GM10266 (cell line): Measurements from ENCODE around the gene LRRC46.

Source experiments
- DNase-seq: peaks from one replicate; pipeline ENCODE4 v3.0.0; 2012; ENCODE audit errors: extremely low spot score
- TF ChIP-seq, protein P1 (sequence below): IDR thresholded peaks from 2 replicates; pipeline ENCODE4 v1.5.1; 2012; ENCODE audit warnings: mild to moderate bottlenecking, low read depth; ENCODE audit not compliant: control insufficient read depth, insufficient read depth; ENCODE audit errors: missing control alignments

Gene LRRC46

DNA sequence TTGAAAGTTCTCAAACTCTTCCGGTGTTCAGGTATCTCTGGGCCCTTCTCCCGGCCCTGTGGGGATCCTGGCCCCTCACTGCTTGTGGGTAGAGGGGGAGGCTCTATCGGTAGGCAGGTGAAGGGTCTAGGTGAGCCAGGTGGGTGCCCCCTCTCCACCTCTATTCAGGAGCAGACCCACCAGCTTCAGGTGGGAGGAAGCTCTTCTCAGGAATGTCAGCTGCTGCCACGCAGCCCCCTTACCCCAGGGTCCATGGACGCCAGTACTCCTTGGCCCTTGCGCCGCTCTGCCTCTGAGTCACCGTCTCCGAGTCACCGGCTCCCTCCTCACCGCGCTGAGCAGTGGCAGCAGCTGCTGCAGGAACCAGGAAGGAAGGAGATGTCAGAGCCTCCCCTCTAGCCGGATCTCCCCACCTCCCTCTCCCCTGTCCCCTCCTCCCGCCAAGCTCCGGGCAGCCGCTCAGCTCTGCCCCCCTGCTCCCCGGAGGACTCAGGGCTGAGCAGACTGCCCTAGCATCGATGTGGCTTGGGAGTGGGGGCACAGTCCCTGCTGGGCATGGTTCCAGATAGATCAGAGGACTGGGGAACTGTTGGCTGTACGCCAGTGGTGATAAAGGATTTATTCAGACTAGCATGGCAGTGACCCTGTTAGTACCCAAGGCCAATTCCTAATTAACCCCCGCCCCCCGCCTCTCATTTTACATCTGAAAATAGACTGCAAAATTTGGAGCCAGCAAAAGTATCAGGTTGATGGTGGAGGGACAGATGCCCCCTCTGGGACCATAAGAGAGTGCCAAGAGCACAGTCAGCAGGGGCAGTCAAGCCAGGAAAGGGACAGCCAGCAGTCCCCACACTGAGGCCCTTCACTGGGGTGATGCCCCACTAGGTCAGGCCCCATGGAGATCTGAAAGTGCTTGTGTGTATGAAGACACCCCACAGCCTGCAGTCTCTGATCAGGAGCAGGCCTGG lies 9.8 kb upstream of the LRRC46 start, which contains the start of gene OSBPL7:
Gene OSBPL7 (minus strand): TSS at position 371 of the 968 bp plus-strand sequence. CDS start 1,516 bp downstream, outside the sequence.
- TF ChIP-seq, protein P1, sequence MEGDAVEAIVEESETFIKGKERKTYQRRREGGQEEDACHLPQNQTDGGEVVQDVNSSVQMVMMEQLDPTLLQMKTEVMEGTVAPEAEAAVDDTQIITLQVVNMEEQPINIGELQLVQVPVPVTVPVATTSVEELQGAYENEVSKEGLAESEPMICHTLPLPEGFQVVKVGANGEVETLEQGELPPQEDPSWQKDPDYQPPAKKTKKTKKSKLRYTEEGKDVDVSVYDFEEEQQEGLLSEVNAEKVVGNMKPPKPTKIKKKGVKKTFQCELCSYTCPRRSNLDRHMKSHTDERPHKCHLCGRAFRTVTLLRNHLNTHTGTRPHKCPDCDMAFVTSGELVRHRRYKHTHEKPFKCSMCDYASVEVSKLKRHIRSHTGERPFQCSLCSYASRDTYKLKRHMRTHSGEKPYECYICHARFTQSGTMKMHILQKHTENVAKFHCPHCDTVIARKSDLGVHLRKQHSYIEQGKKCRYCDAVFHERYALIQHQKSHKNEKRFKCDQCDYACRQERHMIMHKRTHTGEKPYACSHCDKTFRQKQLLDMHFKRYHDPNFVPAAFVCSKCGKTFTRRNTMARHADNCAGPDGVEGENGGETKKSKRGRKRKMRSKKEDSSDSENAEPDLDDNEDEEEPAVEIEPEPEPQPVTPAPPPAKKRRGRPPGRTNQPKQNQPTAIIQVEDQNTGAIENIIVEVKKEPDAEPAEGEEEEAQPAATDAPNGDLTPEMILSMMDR: peak; percentile 83
- DNase-seq: peak; percentile 88

DNA sequence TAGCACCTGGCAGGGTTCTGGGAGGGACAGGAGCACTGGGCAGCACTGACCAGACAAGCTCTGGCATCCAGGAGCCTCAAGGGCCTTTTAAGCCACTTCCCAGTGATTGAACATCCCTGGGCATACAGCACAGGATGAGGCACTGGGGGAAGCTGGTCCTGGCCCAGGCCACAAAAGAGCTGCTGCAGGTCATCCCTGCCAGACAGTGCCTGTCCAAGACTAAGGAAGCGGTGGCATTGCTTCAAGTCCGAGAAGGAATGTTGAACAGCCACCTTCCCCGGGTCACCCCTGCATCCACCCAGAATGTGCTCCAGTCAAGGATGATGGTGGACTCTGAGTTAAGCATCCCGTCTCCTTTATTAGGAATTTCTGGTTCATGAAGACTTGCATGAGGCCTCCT lies 8.7 kb upstream of the LRRC46 start:
- no peak for DNase-seq
- TF ChIP-seq, protein P1: no peak

DNA sequence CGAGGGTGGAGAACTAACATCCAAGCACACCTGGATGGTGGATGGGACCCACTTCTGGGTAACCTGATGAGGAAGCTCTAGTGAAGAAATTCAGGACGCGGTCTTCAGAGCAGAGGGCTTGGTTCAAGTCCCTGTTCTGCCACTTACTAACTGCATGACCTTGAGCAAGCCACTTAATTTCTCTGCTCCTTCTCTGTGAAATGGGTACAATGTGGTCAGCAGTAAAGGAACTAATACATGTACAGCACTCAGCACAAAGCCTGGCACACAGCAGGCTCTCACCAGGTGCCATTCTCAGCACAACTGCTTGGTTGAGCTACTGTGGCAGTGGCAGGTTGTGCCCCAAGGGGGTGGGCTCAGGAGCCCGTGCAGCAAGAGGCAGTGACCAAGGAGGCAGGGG lies 8.0 kb upstream of the LRRC46 start:
- no peak for DNase-seq
- TF ChIP-seq, protein P1: no peak

GRCh38 chr17:47829870-47830269 lies 1.6 kb upstream of the LRRC46 start:
- no peak for DNase-seq
- TF ChIP-seq, protein P1: no peak

- no peak for DNase-seq
- TF ChIP-seq, protein P1: no peak
Observed at GRCh38 chr17:47830396-47831002, 971 bp upstream of the LRRC46 start.

GRCh38 chr17:47831934-47832327 lies 461 bp downstream of the LRRC46 start:
- no peak for DNase-seq

More at GRCh38 chr17:47831934-47832327, 461 bp downstream of the LRRC46 start:
- TF ChIP-seq, protein P1: no peak
